ENCODE results near the gene SMARCD3. TPM values are rescaled to one million over a fixed set of nuclear protein-coding genes. Genes with fewer than 3 reads are reported as not detected.

SMARCD3 gene
- total and polyA plus RNA-seq, 9 of the 15 experiments (the other 6 are each of a cell fraction or from before 2014, with no cell fraction given): 0.43 to 3.6 (median 2.6) TPM

GRCh38 chr7:151272877-151273276 is 24.4 kb upstream of the SMARCD3 start (continued):
- TF ChIP-seq HBP1 (CRISPR knock-in tag; IDR thresholded peaks at IDR 0.05) (no peak), MYBL2 (IDR thresholded peaks at IDR 0.05; ENCODE audit: low read depth) (no peak), MYBL2 (CRISPR knock-in tag; IDR thresholded peaks at IDR 0.05; ENCODE audit: borderline replicate concordance) (no peak), ZNF277 (CRISPR knock-in tag; IDR thresholded peaks at IDR 0.05; ENCODE audit: borderline replicate concordance) (no peak), ZNF253 (CRISPR knock-in tag; conservative IDR thresholded peaks at IDR 0.05) (no peak), SNAPC5 (CRISPR knock-in tag; IDR thresholded peaks at IDR 0.05) (no peak), PRPF4 (IDR thresholded peaks at IDR 0.05; ENCODE audit: insufficient read depth, low read depth, low read length, poor library complexity, severe bottlenecking) (no peak), MITF (IDR thresholded peaks at IDR 0.05) (no peak), HDAC3 (IDR thresholded peaks at IDR 0.05; ENCODE audit: borderline replicate concordance, partially characterized antibody) (no peak), IFI16 (CRISPR knock-in tag; IDR thresholded peaks at IDR 0.05) (no peak), SREBF2 (CRISPR knock-in tag; IDR thresholded peaks at IDR 0.05) (no peak), ZNF75A (CRISPR knock-in tag; IDR thresholded peaks at IDR 0.05) (no peak), CCAR2 (IDR thresholded peaks at IDR 0.05; ENCODE audit: low read depth, low read length) (no peak)

All from K562 (cell line).